Activated CD8-positive, alpha-beta memory T cell treated with anti-CD3 and anti-CD28 coated beads for 4 hours (primary cell): ENCODE measurements around the gene HDAC5.

Experiments used
- DNase-seq, 2 donors: peaks; one replicate each; pipeline ENCODE4 v3.0.0-alpha.2; 2020; ENCODE audit warnings: low read depth in 2 of 2

Gene HDAC5

GRCh38 chr17:44087319-44087718, 36.1 kb downstream of the HDAC5 start:
- no peak for DNase-seq

- peak; percentile 26 to 67 for DNase-seq
These were observed 36.8 kb downstream of the HDAC5 start for GRCh38 chr17:44086364-44087311.

GRCh38 chr17:44085908-44086307, 37.5 kb downstream of the HDAC5 start:
- DNase-seq, result no peak

- no peak for DNase-seq
These were observed 38.5 kb downstream of the HDAC5 start for GRCh38 chr17:44084921-44085320.

GRCh38 chr17:44084131-44084538, 39.3 kb downstream of the HDAC5 start:
- no peak for DNase-seq

- DNase-seq, result no peak
These were observed 40.1 kb downstream of the HDAC5 start for GRCh38 chr17:44083250-44083849.

GRCh38 chr17:44082256-44082927, 41.0 kb downstream of the HDAC5 start:
- no peak for DNase-seq

GRCh38 chr17:44081681-44082080, 41.8 kb downstream of the HDAC5 start:
- DNase-seq, result no peak

GRCh38 chr17:44079877-44080821, 43.3 kb downstream of the HDAC5 start:
- DNase-seq, result no peak

GRCh38 chr17:44078412-44078811, 45.0 kb downstream of the HDAC5 start:
- no peak for DNase-seq

GRCh38 chr17:44077595-44077909, 45.9 kb downstream of the HDAC5 start:
- no peak for DNase-seq

GRCh38 chr17:44076716-44077594, 46.5 kb downstream of the HDAC5 start:
- no peak for DNase-seq

GRCh38 chr17:44075598-44076293, 47.7 kb downstream of the HDAC5 start:
- DNase-seq, result no peak

GRCh38 chr17:44074911-44075285, 48.5 kb downstream of the HDAC5 start:
- DNase-seq, result no peak

GRCh38 chr17:44074231-44074910, 49.1 kb downstream of the HDAC5 start:
- no peak for DNase-seq

GRCh38 chr17:44071772-44072171, 51.7 kb downstream of the HDAC5 start:
- DNase-seq, result no peak

- DNase-seq, result no peak
These were observed 52.3 kb downstream of the HDAC5 start for GRCh38 chr17:44071198-44071520.

- DNase-seq, result peak; percentile 51 to 59
These were observed 52.8 kb downstream of the HDAC5 start, which contains the start of gene G6PC3 for GRCh38 chr17:44070455-44071197. G6PC3 (plus strand) TSS chr17:44070735; CDS start chr17:44070966, 231 bp downstream.

- DNase-seq, result no peak
These were observed 53.4 kb downstream of the HDAC5 start for GRCh38 chr17:44069974-44070454.
